Measurements from ENCODE around the gene SNX24.

DNA sequence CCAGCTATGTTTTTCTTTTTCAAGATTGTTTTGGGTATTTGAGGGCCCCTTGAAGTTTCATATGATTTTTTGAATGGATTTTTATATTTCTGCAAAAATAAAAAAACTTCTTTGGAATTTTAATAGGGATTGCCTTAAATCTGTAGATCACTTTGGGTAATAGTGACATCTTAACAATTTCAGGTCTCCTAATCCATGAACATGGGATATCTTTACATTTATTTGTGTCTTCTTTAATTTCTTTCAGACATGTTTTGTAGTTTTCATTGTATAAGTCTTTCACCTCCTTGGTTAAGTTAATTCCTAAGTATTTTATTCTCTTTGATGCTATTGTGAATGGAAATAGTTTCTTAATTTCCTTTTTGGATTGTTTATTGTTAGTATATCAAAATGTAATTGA, 112.0 kb downstream of the SNX24 start:
- TF ChIP-seq SUZ12 (IDR thresholded peaks at IDR 0.05; ENCODE audit: extremely low read depth, insufficient read depth, insufficient read length) (no peak), ZNF274 (IDR thresholded peaks at IDR 0.05; ENCODE audit: low read depth, low read length) (no peak), YY1 (IDR thresholded peaks at IDR 0.05; ENCODE audit: insufficient read depth, insufficient read length) (no peak)

All from NT2/D1 (cell line).